SIG-M5 (cell line): Measurements from ENCODE around the gene CELSR3.
A peak's percentile ranks its signal among the peaks of the same experiment; 100 is the strongest.

Experiments used
- DNase-seq: peaks from one replicate; lab custom pipeline; 2025; lab: John Stamatoyannopoulos, UW

Gene CELSR3

GRCh38 chr3:48662753-48663488 is at the start of gene CELSR3:
Gene CELSR3 (minus strand): TSS chr3:48662886. CDS start chr3:48662634, 252 bp downstream.
- DNase-seq: peak; percentile 60

GRCh38 chr3:48711727-48712126 is 49.0 kb upstream of the CELSR3 start:
- no peak for DNase-seq

- DNase-seq: no peak
Observed at GRCh38 chr3:48709051-48709461, 46.4 kb upstream of the CELSR3 start.

GRCh38 chr3:48708481-48708889 is 45.8 kb upstream of the CELSR3 start:
- DNase-seq: no peak

- DNase-seq: no peak
Observed at GRCh38 chr3:48707157-48707556, 44.5 kb upstream of the CELSR3 start.

- DNase-seq: no peak
Observed at GRCh38 chr3:48702320-48702920, 39.7 kb upstream of the CELSR3 start.

GRCh38 chr3:48700731-48701405 is 38.2 kb upstream of the CELSR3 start:
- no peak for DNase-seq

- no peak for DNase-seq
Observed at GRCh38 chr3:48698891-48699290, 36.2 kb upstream of the CELSR3 start.

- no peak for DNase-seq
Observed at GRCh38 chr3:48697952-48698351, 35.3 kb upstream of the CELSR3 start.

GRCh38 chr3:48696601-48697000 is 33.9 kb upstream of the CELSR3 start:
- no peak for DNase-seq

GRCh38 chr3:48696156-48696555 is 33.5 kb upstream of the CELSR3 start:
- DNase-seq: no peak

GRCh38 chr3:48695393-48695753 is 32.7 kb upstream of the CELSR3 start:
- no peak for DNase-seq

- no peak for DNase-seq
Observed at GRCh38 chr3:48694610-48695392, 32.1 kb upstream of the CELSR3 start.

GRCh38 chr3:48693826-48694225 is 31.1 kb upstream of the CELSR3 start:
- DNase-seq: no peak

- no peak for DNase-seq
Observed at GRCh38 chr3:48692551-48692950, 29.9 kb upstream of the CELSR3 start.

- DNase-seq: no peak
Observed at GRCh38 chr3:48690846-48691458, 28.3 kb upstream of the CELSR3 start.

GRCh38 chr3:48689384-48689783 is 26.7 kb upstream of the CELSR3 start:
- DNase-seq: no peak

- no peak for DNase-seq
Observed at GRCh38 chr3:48688737-48689075, 26.0 kb upstream of the CELSR3 start.

- no peak for DNase-seq
Observed at GRCh38 chr3:48688032-48688736, 25.5 kb upstream of the CELSR3 start.

- DNase-seq: no peak
Observed at GRCh38 chr3:48687220-48687678, 24.6 kb upstream of the CELSR3 start.

GRCh38 chr3:48686538-48687219 is 24.0 kb upstream of the CELSR3 start:
- no peak for DNase-seq
